Astrocyte (in vitro differentiated cells and primary cell): ENCODE data around the gene OR6B3. TPM values are rescaled to one million over a fixed set of nuclear protein-coding genes. Genes with fewer than 3 reads are reported as not detected.

Source experiments
- DNase-seq: peaks from one replicate; pipeline ENCODE4 v3.0.0-alpha.2; 2010; ENCODE audit warnings: low read depth
- FAIRE-seq: peaks from 2 replicates; lab custom pipeline; 2011; peaks lifted over from hg19 to GRCh38; lab: Jason Lieb, UNC
- H2AFZ ChIP-seq: 2 replicates; pipeline ENCODE4 v1.6.0; 2012; ENCODE audit warnings: low read depth, low read length, inconsistent platforms
- H3K27ac ChIP-seq: 2 replicates; pipeline ENCODE4 v1.5.1; 2011; ENCODE audit warnings: low read depth, low read length, inconsistent platforms
- H3K27me3 ChIP-seq: 2 replicates; pipeline ENCODE4 v1.6.0; 2011; ENCODE audit warnings: low read length, inconsistent platforms; ENCODE audit not compliant: insufficient read depth
- H3K36me3 ChIP-seq: 2 replicates; pipeline ENCODE4 v1.5.1; 2011; ENCODE audit warnings: low read length, inconsistent platforms; ENCODE audit not compliant: insufficient read depth
- H3K4me1 ChIP-seq: 2 replicates; pipeline ENCODE4 v1.5.1; 2011; ENCODE audit warnings: low read length, inconsistent platforms; ENCODE audit not compliant: insufficient read depth
- H3K4me2 ChIP-seq: 2 replicates; pipeline ENCODE4 v1.6.0; 2012; ENCODE audit warnings: low read length, inconsistent platforms
- H3K4me3 ChIP-seq: 2 replicates; pipeline ENCODE4 v1.5.1; 2011; ENCODE audit warnings: low read depth, mild to moderate bottlenecking, low read length, inconsistent platforms; ENCODE audit not compliant: insufficient read depth
- H3K79me2 ChIP-seq: 2 replicates; pipeline ENCODE4 v1.6.0; 2012; ENCODE audit warnings: mild to moderate bottlenecking, low read length, inconsistent platforms; ENCODE audit not compliant: insufficient read depth
- H3K9ac ChIP-seq: 2 replicates; pipeline ENCODE4 v1.6.0; 2012; ENCODE audit warnings: mild to moderate bottlenecking, low read length, inconsistent platforms
- H3K9me3 ChIP-seq: 2 replicates; pipeline ENCODE4 v1.5.1; 2012; ENCODE audit warnings: low read depth, mild to moderate bottlenecking, low read length, inconsistent platforms; ENCODE audit not compliant: insufficient read depth
- H4K20me1 ChIP-seq: 2 replicates; pipeline ENCODE4 v1.6.0; 2012; ENCODE audit warnings: low read length, inconsistent platforms; ENCODE audit not compliant: insufficient read depth
- H3K27ac Mint-ChIP-seq: one replicate; pipeline ENCODE4 v1.8.0; 2021; ENCODE audit warnings: mild to moderate bottlenecking, mixed read lengths; ENCODE audit not compliant: unreplicated experiment
- H3K27me3 Mint-ChIP-seq: one replicate; pipeline ENCODE4 v1.8.0; 2021; ENCODE audit warnings: low read depth, mixed read lengths; ENCODE audit not compliant: unreplicated experiment
- H3K36me3 Mint-ChIP-seq: one replicate; pipeline ENCODE4 v1.8.0; 2021; ENCODE audit warnings: low read depth, mixed read lengths; ENCODE audit not compliant: unreplicated experiment
- H3K4me1 Mint-ChIP-seq: one replicate; pipeline ENCODE4 v1.8.0; 2021; ENCODE audit warnings: low read depth, mixed read lengths; ENCODE audit not compliant: unreplicated experiment
- H3K4me3 Mint-ChIP-seq: one replicate; pipeline ENCODE4 v1.8.0; 2021; ENCODE audit warnings: mild to moderate bottlenecking, moderate library complexity, mixed read lengths; ENCODE audit not compliant: unreplicated experiment
- H3K9me3 Mint-ChIP-seq: one replicate; pipeline ENCODE4 v1.8.0; 2021; ENCODE audit warnings: mild to moderate bottlenecking, mixed read lengths; ENCODE audit not compliant: unreplicated experiment
- CTCF ChIP-seq: IDR thresholded peaks from 2 replicates; pipeline ENCODE4 v1.5.1; 2011; ENCODE audit warnings: low read depth, mild to moderate bottlenecking, inconsistent platforms, low read length, moderate library complexity; ENCODE audit not compliant: insufficient read depth
- EZH2 ChIP-seq: IDR thresholded peaks from 2 replicates; pipeline ENCODE4 v1.6.1; 2012; ENCODE audit warnings: mild to moderate bottlenecking, low read length, inconsistent platforms; ENCODE audit not compliant: insufficient read depth
- total RNA-seq: library from RNA; stranded (reverse); gene quantifications from 2 replicates; pipeline ENCODE4 v1.2.1, GENCODE V29; 2021

Gene OR6B3
- total RNA-seq, 1 donor from 2014 or later, result not detected

- Histone ChIP-seq H3K4me3 (no peak overlapping the region), H3K9ac (no peak overlapping the region), H4K20me1 (no peaks in the 10 kb centered on the region), H3K27ac (no peak overlapping the region), H3K4me1 (no peaks in the 10 kb centered on the region), H3K36me3 (no peaks in the 10 kb centered on the region), H3K27me3 (peaks cover 3% of the 10 kb centered on the region), H2AFZ (no peak overlapping the region), H3K79me2 (no peaks in the 10 kb centered on the region), H3K4me2 (no peak overlapping the region), H3K9me3 (no peaks in the 10 kb centered on the region)
- Mint-ChIP-seq H3K9me3 (peaks cover 5% of the 10 kb centered on the region), H3K4me3 (no peak overlapping the region), H3K27ac (no peak overlapping the region), H3K36me3 (no peaks in the 10 kb centered on the region), H3K27me3 (peaks cover 2% of the 10 kb centered on the region), H3K4me1 (no peaks in the 10 kb centered on the region)
- TF ChIP-seq EZH2, result no peak
- DNase-seq (no peak), FAIRE-seq (no peak)
These were observed 16.5 kb upstream of the OR6B3 start for GRCh38 chr2:240069829-240070228.

- H3K9me3 ChIP-seq, result no peaks in the 10 kb centered on the region
- H3K27me3 Mint-ChIP-seq, result peaks cover 6% of the 10 kb centered on the region
- H3K79me2 ChIP-seq, result no peaks in the 10 kb centered on the region
- no peak overlapping the region for H2AFZ ChIP-seq
- no peak overlapping the region for H3K4me2 ChIP-seq
- no peak overlapping the region for H3K9ac ChIP-seq
- H3K36me3 ChIP-seq, result no peaks in the 10 kb centered on the region
- no peaks in the 10 kb centered on the region for H3K4me1 Mint-ChIP-seq
- FAIRE-seq, result no peak
- H3K4me1 ChIP-seq, result no peaks in the 10 kb centered on the region
- H4K20me1 ChIP-seq, result no peaks in the 10 kb centered on the region
- no peaks in the 10 kb centered on the region for H3K36me3 Mint-ChIP-seq
- no peak for TF ChIP-seq CTCF
- no peak for TF ChIP-seq EZH2
- no peak overlapping the region for H3K27ac ChIP-seq
- H3K9me3 Mint-ChIP-seq, result peaks cover 5% of the 10 kb centered on the region
- H3K27ac Mint-ChIP-seq, result no peak overlapping the region
- H3K4me3 Mint-ChIP-seq, result no peak overlapping the region
- H3K27me3 ChIP-seq, result peaks cover 8% of the 10 kb centered on the region
- H3K4me3 ChIP-seq, result no peak overlapping the region
- DNase-seq, result no peak
These were observed 14.9 kb upstream of the OR6B3 start for GRCh38 chr2:240068193-240068592.

- H3K9me3 Mint-ChIP-seq, result peaks cover 5% of the 10 kb centered on the region
- H3K27me3 Mint-ChIP-seq, result peaks cover 17% of the 10 kb centered on the region
- H3K4me2 ChIP-seq, result no peak overlapping the region
- no peaks in the 10 kb centered on the region for H3K4me1 Mint-ChIP-seq
- no peak overlapping the region for H3K4me3 ChIP-seq
- no peaks in the 10 kb centered on the region for H3K36me3 ChIP-seq
- H4K20me1 ChIP-seq, result no peaks in the 10 kb centered on the region
- H3K9ac ChIP-seq, result no peak overlapping the region
- H3K79me2 ChIP-seq, result no peaks in the 10 kb centered on the region
- H2AFZ ChIP-seq, result no peak overlapping the region
- no peaks in the 10 kb centered on the region for H3K4me1 ChIP-seq
- H3K9me3 ChIP-seq, result no peaks in the 10 kb centered on the region
- no peak overlapping the region for H3K27ac Mint-ChIP-seq
- no peak overlapping the region for H3K4me3 Mint-ChIP-seq
- H3K27ac ChIP-seq, result no peak overlapping the region
- no peaks in the 10 kb centered on the region for H3K36me3 Mint-ChIP-seq
- FAIRE-seq, result no peak
- H3K27me3 ChIP-seq, result peaks cover 9% of the 10 kb centered on the region
- TF ChIP-seq EZH2 (no peak), CTCF (no peak)
- no peak for DNase-seq
These were observed 13.2 kb upstream of the OR6B3 start for GRCh38 chr2:240066489-240066888.
